GM21717 (cell line): ENCODE measurements around the gene KLHL17.

Source experiments
- ATAC-seq: cut with Tn5 transposase; IDR thresholded peaks from one replicate; pipeline ENCODE4 v1.9.1; 2021; ENCODE audit warnings: mild to moderate bottlenecking, moderate library complexity; ENCODE audit not compliant: unreplicated experiment

KLHL17 gene

GRCh38 chr1:947958-948357, 12.4 kb upstream of the KLHL17 start:
- ATAC-seq = no peak

GRCh38 chr1:950268-950667, 10.1 kb upstream of the KLHL17 start:
- no peak for ATAC-seq

- no peak for ATAC-seq
These were observed 9.5 kb upstream of the KLHL17 start for GRCh38 chr1:950881-951280.

- ATAC-seq = no peak
These were observed 9.0 kb upstream of the KLHL17 start for GRCh38 chr1:951364-951763.

- no peak for ATAC-seq
These were observed 8.2 kb upstream of the KLHL17 start for GRCh38 chr1:952201-952600.

GRCh38 chr1:952603-953002, 7.8 kb upstream of the KLHL17 start:
- ATAC-seq = no peak

GRCh38 chr1:953524-954320, 6.7 kb upstream of the KLHL17 start:
- ATAC-seq = no peak

- ATAC-seq = no peak
These were observed 5.5 kb upstream of the KLHL17 start for GRCh38 chr1:954927-955326.

- ATAC-seq = no peak
These were observed 4.9 kb upstream of the KLHL17 start for GRCh38 chr1:955474-955873.

GRCh38 chr1:956636-957035, 3.7 kb upstream of the KLHL17 start:
- ATAC-seq = no peak

- ATAC-seq = peak; percentile 59
These were observed 1.3 kb upstream of the KLHL17 start, which contains the start of gene NOC2L for GRCh38 chr1:958823-959730. NOC2L (minus strand) TSS chr1:959256; CDS start chr1:959240, 16 bp downstream.

GRCh38 chr1:959731-960362, 537 bp upstream of the KLHL17 start:
- ATAC-seq = no peak

- no peak for ATAC-seq
These were observed 817 bp downstream of the KLHL17 start for GRCh38 chr1:961132-961669.

GRCh38 chr1:962381-963300, 2.3 kb downstream of the KLHL17 start:
- no peak for ATAC-seq

- no peak for ATAC-seq
These were observed 2.9 kb downstream of the KLHL17 start for GRCh38 chr1:963301-963651.

GRCh38 chr1:963746-964525, 3.6 kb downstream of the KLHL17 start:
- no peak for ATAC-seq

- ATAC-seq = no peak
These were observed 4.5 kb downstream of the KLHL17 start for GRCh38 chr1:964691-965525.

GRCh38 chr1:965526-966134, 5.2 kb downstream of the KLHL17 start:
- ATAC-seq = no peak
